ENCODE measurements around the gene SNX6.

Gene SNX6

DNA sequence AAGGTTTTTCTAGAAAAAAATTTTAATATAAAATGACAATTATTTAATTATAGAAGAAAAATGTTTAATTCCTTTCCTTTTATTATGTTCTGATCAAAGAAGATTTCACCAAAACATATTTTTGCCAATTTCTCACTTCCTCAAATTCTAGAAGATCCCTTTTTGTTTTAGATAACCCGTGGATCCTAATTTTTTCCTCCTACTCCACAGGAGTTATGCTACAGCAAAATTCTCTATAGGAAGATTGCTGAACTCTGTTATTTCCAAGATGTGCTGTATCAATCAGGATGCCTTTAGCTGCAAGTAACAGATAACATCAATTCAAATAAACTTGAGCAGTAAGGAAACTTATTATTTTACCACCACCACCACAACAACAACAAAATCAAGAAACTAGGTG lies 3.8 kb upstream of the SNX6 start:
- DNase-seq = no peak

DNA sequence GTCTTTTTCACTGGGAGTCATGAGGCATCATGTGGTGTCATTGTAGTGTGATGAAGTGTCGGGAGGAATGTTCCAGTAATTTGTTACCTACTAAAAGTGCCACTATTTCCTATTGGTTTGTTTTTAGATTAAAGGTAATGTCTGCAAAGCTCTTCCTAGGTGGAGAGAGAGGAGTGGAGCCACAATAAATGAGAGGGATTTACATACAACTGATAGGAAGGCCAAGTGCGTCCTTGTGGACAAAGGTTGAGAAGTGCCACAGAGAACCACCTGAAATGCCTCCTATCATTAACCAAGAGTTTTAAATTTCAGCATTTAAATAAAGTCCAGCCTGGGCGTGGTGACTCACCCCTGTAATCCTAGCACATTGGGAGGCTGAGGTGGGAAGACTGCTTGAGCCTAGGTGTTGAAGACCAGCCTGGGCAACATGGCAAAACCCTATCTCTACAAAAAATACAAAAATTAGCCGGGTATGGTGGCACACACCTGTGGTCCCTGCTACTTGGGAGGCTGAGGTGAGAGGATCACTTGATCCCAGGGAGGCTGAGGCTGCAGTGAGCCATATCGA lies 2.5 kb upstream of the SNX6 start:
- no peak for DNase-seq

GRCh38 chr14:34629344-34629656 lies 648 bp downstream of the SNX6 start:
- DNase-seq = no peak

DNA sequence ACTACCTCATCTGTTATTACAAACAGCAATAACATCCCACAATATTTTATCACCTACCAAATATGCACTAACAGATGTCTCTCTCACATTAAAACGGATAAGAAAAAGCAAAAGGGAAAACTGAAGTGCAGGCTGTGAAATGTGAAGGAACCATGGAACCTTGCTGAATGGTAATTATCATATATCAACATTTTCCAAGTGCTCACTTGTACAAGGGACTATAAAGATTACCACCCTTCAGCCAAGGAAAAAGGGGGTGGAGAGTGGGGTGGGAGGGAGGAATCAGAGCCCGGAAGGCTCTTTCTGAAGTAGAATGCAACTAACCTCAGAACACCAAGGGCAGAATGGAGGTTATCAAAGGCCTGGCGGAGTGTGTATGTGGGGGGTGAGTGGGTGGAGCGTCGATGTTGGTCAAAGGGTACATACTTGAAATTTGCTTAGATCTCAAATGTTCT lies 1.2 kb downstream of the SNX6 start:
- no peak for DNase-seq

- DNase-seq = no peak
Observed at GRCh38 chr14:34623506-34623905, 6.4 kb downstream of the SNX6 start.

- DNase-seq = no peak
Observed at GRCh38 chr14:34620839-34621238, 9.1 kb downstream of the SNX6 start.

DNA sequence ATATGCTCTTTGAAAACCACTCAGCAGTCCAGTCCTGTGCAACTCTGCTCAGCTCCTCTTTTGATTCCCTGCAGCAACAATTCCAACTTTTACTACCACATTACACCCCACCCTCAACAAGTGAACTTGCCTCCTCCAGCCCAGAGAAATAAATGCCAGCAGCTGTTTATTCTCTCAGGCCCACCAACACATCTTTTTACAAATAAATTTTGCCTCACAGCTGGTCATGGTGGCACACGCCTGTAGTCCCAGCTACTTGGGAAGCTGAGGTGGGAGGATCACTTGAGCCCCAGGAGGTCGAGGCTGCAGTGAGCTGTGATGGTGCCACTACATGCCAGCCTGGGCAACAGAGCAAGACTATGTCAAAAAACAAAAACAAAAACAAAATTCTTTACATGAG lies 9.8 kb downstream of the SNX6 start:
- DNase-seq = no peak

DNA sequence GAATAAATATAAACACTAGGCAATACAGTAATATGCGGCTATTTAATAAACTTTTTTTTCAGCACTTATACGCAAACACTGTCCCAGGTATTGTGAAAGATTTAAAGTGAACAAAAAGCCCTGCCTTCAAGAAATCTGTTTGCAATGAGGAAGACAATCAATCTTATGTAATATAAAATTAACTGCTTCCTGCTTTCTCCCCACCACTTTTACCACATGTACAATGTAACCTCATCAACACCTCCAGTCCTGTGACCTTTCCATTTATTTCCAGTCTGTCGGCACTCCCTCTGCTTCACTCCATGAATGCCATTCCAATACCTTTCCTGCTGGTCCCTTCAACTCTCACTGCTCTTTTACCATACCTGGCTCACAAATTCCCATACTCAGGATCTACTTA lies 10.5 kb downstream of the SNX6 start:
- DNase-seq = no peak

- no peak for DNase-seq
Observed at GRCh38 chr14:34616360-34616759, 13.6 kb downstream of the SNX6 start.

- DNase-seq = no peak
Observed at GRCh38 chr14:34615507-34615906, 14.4 kb downstream of the SNX6 start.

DNA sequence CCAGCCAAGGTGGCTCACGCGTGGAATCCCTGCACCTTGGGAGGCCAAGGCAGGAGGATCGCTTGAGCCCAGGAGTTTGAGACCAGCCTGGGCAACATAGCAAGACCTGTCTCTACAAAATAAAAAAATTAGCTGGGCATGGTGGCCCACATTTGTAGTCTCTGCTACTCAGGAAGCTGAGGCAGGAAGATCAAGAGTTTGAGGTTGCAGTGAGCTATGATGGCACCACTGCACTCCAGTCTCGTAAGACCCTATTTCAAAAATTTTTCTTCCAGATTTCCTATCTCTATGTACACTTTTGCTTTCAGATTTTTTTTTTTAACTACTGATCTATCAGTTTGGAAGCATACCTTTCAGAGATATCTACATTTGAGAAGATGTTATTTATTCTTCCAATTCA lies 15.3 kb downstream of the SNX6 start:
- no peak for DNase-seq

DNA sequence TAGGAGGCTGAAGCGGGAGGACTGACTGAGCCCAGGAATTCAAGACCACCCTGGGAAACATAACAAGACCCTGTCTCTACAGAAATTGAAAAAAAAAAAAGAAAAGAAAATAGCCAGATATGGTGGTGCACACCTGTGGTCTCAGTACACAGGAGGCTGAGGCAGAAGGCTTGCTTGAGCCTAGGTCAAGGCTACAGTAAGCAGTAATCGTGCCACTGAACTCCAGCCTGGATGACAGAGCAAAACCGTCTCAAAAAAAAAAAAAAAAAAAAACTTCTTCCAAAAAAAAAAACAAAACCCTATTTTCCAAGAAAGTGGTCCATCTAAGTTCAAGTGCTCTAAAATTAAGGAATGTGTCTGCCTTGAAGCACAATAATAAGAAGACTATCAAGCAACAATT lies 19.8 kb downstream of the SNX6 start:
- no peak for DNase-seq

- DNase-seq = no peak
Observed at GRCh38 chr14:34605461-34605860, 24.5 kb downstream of the SNX6 start.

- DNase-seq = no peak
Observed at GRCh38 chr14:34604995-34605394, 25.0 kb downstream of the SNX6 start.

- DNase-seq = no peak
Observed at GRCh38 chr14:34596891-34597290, 33.1 kb downstream of the SNX6 start.

- DNase-seq = no peak
Observed at GRCh38 chr14:34593740-34594375, 36.1 kb downstream of the SNX6 start.

DNA sequence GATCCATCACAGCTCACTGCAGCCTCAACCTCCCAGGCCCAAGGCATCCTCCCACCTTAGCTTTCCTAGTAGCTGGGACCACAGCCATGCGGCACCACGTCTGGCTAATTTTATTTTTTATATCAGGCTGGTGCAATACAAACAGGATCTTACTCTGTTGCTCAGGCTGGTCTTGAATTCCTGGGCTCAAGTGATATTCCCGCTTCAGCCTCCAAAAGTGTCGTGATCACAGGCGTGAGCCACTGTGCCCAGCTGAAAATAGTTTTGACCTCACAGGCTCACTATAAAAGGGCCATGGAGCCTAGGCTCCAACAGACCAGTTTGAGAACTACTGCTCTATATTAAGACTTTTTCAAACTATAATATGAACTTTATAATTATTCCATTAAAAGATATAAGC lies 37.3 kb downstream of the SNX6 start:
- no peak for DNase-seq

- no peak for DNase-seq
Observed at GRCh38 chr14:34583525-34583924, 46.4 kb downstream of the SNX6 start.

DNA sequence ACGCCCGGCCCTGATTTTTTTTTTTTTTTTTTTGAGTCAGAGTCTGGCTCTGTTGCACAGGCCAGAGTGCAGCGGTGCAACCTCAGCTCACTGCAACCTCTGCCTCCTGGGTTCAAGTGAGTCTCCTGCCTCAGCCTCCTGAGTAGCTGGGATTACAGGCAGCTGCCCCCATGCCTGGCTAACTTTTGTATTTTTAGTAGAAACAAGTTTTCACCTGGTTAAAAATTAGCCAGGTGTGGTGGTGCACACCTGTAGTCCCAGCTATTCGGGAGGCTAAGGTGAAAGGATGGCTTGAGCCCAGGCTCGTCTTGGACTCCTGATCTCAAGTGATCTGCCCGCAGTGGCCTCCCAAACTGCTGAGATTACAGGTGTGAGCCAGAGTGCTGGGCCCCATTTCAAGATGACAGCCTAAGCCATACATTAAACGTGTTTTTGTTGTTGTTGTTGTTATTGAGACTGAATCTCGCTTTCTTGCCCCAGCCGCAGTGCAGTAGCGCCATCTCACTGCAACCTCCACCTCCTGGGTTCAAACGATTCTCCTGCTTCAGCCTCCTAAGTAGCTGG lies 47.7 kb downstream of the SNX6 start:
- no peak for DNase-seq

GRCh38 chr14:34580381-34580780 lies 49.6 kb downstream of the SNX6 start:
- DNase-seq = no peak

GRCh38 chr14:34571771-34572170 lies 58.2 kb downstream of the SNX6 start:
- DNase-seq = no peak

DNA sequence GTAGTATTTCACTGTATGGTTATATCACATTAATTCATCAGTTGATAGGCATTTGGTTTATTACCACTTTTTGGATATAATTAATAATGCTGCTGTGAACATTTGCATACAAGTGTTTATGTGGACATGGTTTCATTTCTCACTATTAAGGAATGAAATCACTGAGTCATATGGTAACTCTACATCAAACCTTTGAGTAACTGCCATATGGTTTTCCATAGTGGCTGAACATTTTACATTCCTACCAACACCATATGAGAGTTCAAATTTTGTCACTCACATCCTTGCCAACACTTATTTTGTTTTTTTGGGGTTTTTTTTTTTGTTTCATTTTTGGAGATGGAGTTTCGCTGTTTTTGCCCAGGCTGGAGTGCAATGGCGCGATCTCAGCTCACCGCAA lies 60.2 kb downstream of the SNX6 start:
- no peak for DNase-seq

DNA sequence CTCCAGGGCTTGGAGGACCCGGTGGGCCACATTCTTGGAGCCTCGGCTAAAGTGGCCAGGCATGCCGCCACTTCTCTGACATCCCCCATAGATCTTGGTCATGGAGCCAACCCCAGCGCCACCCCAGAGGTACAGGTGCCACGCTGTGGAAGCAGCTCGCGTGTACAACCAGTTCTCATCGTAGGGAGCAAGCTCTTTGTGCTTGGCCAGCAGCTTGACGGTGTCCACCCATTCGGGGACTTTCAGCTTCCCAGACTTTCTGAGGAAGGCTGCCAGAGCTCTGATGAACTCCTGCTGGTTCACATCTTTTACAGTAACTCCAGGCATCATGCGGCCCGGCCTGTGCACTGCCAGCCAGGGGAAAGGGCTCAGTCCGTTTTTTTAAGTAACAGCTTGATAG lies 61.1 kb downstream of the SNX6 start:
- no peak for DNase-seq

DNA sequence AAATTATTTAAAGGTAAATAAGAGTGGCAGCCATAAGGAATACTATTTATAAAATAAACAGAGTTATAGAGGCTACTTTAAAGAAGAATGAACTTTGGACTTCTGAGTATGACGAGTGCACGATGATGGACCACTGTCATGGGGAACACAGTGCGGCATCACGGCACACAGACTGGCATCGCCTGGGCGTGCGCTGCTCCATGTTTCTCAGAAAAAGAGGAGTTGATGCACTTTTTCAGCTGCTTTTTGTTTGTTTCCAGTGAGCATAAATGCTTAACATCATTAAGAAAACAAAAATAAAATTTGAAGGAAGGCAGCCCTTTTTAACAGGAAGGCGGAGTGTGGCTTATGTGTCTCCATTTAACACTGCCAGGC lies 67.2 kb downstream of the SNX6 start:
- DNase-seq = no peak
